Spinal cord (tissue), 10 donors: ENCODE measurements around the gene MMP15. TPM values are rescaled to one million over a fixed set of nuclear protein-coding genes. Genes with fewer than 3 reads are reported as not detected.
A peak's percentile ranks its signal among the peaks of the same experiment; 100 is the strongest.

Experiments
- DNase-seq, 6 donors: peaks; one replicate each; pipeline versions ENCODE4 v3.0.0 to v3.0.0-alpha.2; 2013 to 2015; ENCODE audit warnings: low spot score in 6 of 6, low read depth in 4 of 6
- H3K27ac ChIP-seq: one replicate; pipeline ENCODE4 v1.5.1; 2013; ENCODE audit warnings: low read depth, low read length, control low read depth
- H3K27me3 ChIP-seq: one replicate; pipeline ENCODE4 v1.6.1; 2013; ENCODE audit warnings: low read length; ENCODE audit not compliant: control insufficient read depth, insufficient read depth
- H3K36me3 ChIP-seq: one replicate; pipeline ENCODE4 v1.6.1; 2013; ENCODE audit warnings: low read length; ENCODE audit not compliant: control insufficient read depth, insufficient read depth
- H3K4me1 ChIP-seq: one replicate; pipeline ENCODE4 v1.6.1; 2013; ENCODE audit warnings: low read length; ENCODE audit not compliant: control insufficient read depth, insufficient read depth
- H3K4me3 ChIP-seq: one replicate; pipeline ENCODE4 v1.5.1; 2013; ENCODE audit warnings: low read depth, low read length, control low read depth
- H3K9me3 ChIP-seq: one replicate; pipeline ENCODE4 v1.6.1; 2013; ENCODE audit warnings: low read length; ENCODE audit not compliant: control insufficient read depth, insufficient read depth
- WGBS: methylation state at CpG from one replicate; pipeline ENCODE4 v1.1.5; 2013; ENCODE audit warnings: missing lambda C conversion rate; ENCODE audit not compliant: insufficient coverage; 5-methylcytosine and 5-hydroxymethylcytosine counted together
- polyA plus RNA-seq, 2 donors: library from polyadenylated mRNA; unstranded; fragments of 120-200 nt; gene quantifications; one replicate each; pipeline ENCODE4 v1.2.1, GENCODE V29; 2013; ENCODE audit not compliant: insufficient read length in 2 of 2
- total RNA-seq, 2 donors: library from RNA; depleted of rRNA in 1 of 2; stranded (reverse); fragments of 120-200 nt in 1 of 2; fragments of >200 nt in 1 of 2; gene quantifications; one replicate each; pipeline versions ENCODE4 v1.2.3 to v1.2.4, GENCODE V29; 2013 to 2014
- donor health status: healthy.

MMP15 gene
- total and polyA plus RNA-seq, 4 donors = 23.2 to 51.3 (median 37.5) TPM

DNA sequence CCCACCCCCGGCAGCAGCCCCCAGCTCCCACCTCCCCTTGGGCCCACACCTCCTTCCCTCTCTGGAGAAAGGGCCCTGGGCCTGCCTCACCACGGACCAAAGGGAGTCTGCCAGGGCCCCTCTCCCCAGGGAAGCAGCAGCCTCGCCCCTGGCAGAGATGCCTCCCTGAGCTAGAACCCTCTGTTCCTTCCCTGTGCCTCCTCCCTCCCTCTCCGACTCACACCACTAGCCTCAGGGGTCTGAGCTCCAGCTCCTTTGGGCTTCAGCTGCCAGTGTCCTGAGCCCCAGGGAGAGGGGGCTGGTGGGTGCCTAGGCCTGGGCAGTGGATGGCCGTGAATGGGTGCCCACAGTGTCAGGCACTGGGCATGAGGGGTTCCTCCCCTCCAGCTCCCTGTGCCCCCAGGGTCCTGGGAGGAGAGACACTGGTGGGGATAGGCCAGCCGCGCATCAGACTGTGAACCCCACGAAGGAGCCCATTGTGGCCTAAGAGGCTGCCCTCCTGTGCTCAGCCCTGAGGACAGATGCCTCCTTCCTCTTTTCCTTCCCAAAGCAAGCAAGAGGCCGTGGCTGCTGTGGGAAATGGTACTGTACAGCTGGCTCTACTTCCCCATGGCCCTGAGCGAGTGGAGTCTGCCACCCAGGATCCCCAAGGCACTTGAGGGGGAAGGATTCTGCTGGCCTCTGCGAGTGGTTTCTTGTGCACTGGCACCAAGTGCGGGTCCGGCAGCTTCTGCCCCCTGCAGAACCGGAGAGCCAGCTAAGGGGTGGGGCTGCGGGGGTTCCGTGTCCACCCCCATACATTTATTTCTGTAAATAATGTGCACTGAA, 20.7 kb downstream of the MMP15 start:
- no peak for DNase-seq
- peak overlapping the region; percentile 80 for H3K27ac ChIP-seq
- H3K4me1 ChIP-seq = peaks cover 41% of the 10 kb centered on the region
- WGBS = 80% methylated on average over 8 of the region's 16 CpGs
- no peak overlapping the region for H3K4me3 ChIP-seq
- H3K36me3 ChIP-seq = peaks cover 55% of the 10 kb centered on the region
- no peaks in the 10 kb centered on the region for H3K27me3 ChIP-seq
- no peaks in the 10 kb centered on the region for H3K9me3 ChIP-seq

DNA sequence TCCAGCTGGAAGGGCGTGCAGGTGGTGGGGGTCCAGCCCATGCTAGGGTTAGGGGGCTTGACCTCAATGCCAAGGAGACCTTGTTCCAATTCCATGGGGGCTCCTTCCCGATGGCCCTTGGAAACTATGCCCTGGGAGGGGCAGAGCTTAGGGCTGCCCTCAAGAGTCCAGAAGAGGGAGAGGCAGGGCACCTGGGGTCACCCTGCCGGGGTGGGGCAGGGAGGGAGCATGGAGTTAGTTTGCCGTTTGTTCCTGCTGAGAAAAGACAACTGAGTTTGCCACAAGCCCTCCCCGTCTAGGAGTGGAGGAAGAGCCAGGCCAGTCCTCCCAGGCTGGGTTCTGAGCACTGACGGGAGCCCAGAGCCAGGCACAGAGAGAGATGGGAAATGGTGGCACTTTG, 21.4 kb downstream of the MMP15 start:
- H3K4me1 ChIP-seq = peaks cover 43% of the 10 kb centered on the region
- WGBS = 70% methylated on average over 6 of the region's 6 CpGs
- DNase-seq = no peak
- H3K27me3 ChIP-seq = no peaks in the 10 kb centered on the region
- no peaks in the 10 kb centered on the region for H3K9me3 ChIP-seq
- H3K27ac ChIP-seq = peak overlapping the region; percentile 80
- peaks cover 49% of the 10 kb centered on the region for H3K36me3 ChIP-seq
- H3K4me3 ChIP-seq = no peak overlapping the region

DNA sequence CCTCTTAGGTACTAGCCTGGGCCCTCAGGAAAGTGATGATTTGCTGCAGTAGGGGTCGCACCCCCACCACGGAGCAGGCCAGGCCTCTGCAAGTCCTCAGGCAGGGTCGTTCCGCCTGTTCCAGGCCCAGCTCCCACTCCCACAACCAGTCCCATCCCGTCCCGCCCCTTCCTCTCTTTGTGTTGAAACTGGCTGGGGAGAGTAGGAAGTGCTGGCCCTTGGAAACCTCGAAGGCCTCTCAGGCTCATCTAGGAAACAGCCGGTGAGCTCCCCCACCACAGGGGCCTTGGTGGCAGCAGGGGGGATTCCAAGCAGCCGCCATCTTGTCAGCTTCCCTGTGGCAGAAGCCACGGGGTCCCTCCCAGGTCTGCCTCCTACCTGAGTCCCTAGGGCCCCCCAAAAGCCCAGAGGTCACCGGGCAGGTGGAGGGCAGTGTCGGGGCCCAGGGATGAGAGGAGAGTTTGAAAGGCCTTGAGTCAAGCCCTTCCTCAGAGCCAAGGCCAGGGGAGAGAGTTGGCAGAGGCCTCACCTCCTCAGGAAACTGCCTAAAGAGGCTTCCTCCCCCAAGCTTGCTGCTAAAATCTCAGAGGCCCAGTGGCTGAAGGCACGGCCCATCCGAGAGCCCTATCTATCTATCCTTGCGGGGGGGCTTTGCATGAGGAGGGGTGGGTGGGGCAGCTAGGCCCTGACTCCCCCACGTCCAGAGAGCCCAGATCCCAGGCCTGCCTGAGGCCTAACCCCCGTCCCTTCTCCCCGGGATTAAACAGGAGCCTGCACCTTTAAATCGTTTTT, 22.2 kb downstream of the MMP15 start:
- Histone ChIP-seq H3K27me3 (no peaks in the 10 kb centered on the region), H3K27ac (peak overlapping the region; percentile 80), H3K4me1 (peaks cover 47% of the 10 kb centered on the region), H3K36me3 (peaks cover 40% of the 10 kb centered on the region), H3K4me3 (no peak overlapping the region), H3K9me3 (no peaks in the 10 kb centered on the region)
- 66% methylated on average over 7 of the region's 19 CpGs for WGBS
- no peak for DNase-seq

DNA sequence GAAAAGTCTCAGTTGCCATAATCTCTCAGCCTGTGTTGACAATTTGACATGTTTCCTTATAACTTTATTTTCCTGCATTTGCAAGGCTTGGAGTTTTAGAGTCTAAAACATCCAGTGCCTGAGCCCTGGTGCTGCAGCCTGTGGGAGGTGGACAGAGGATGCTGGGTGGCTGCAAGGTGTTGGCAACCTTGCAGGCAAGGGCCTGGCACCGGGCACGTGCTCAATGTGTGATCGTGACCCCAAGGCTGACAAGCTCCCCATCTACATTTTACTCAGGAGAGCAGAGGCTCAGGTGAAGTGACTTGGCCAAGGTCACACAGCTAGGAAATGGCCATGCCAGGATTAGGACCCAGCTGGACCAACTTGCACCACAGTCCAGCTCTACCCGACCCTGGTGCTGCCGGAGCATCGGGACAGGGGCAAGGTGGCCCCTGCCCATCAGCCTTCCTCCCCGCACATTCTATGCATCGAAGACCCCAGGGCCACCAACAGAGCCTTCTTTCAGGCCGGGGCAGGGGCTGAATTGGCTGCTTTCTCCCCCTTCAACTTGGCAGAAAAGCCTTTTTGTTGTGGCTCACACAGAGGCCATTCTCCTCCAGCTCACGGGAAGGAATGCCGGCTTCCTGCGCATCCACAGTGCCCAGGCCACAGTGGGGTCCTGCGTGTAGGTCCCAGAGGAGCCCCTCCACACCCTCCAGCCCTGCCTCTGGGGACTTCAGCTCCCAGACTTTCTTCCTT, 23.1 kb downstream of the MMP15 start:
- H3K36me3 ChIP-seq = peaks cover 31% of the 10 kb centered on the region
- peak overlapping the region; percentile 80 for H3K27ac ChIP-seq
- H3K4me1 ChIP-seq = peaks cover 47% of the 10 kb centered on the region
- H3K4me3 ChIP-seq = no peak overlapping the region
- no peaks in the 10 kb centered on the region for H3K9me3 ChIP-seq
- H3K27me3 ChIP-seq = no peaks in the 10 kb centered on the region
- peak in 3 of 6 donors; percentile 35 to 74 (median 54) for DNase-seq
- 57% methylated on average over 13 of the region's 13 CpGs for WGBS

DNA sequence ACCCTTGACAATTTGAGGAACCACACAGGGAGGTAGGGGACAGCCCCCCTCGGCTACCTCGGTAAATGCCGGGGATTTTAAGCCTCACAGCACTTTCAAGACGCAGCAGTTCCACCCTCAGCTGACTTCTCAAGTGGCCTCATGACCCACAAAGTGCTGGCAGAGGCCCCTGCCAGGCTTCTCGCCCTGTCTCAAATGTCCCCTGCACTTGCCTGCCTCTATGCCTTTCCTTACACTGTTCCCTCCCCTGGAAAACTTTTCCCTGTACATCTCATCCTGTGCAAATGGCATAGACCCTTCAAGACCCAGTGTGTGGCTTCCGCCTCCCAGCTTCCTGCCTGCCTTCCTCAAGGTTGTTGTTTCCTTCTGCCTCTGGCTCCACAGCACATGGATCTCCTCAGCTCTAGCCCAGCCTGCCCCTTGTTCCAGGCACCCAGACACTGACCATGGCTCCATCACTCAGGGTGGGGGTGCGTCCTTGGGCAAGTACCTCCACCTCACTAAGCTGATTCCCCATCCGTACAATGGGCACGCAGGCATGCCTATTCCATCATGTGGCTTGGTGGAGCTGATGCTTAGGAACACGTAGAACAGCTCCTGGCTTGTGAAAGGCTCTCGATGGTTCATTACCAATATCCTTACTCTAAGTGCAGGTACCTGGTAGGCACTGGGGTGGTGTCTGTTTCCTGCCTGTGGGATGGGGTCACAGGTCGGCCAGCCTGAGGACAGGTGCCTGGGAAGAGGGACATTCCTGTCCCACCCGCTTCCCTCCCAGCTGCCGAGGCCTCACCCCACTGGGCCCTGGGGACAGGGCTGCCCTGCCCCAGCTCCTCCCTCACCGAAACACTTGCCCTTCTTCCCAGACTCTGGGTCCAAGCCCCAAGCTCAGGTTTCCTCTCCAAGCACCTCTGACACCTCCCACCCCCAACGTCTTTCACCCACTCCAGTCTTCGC, 24.0 kb downstream of the MMP15 start:
- no peak for DNase-seq
- H3K9me3 ChIP-seq = no peaks in the 10 kb centered on the region
- WGBS = 66% methylated on average over 13 of the region's 17 CpGs
- no peaks in the 10 kb centered on the region for H3K27me3 ChIP-seq
- peak overlapping the region; percentile 80 for H3K27ac ChIP-seq
- peaks cover 23% of the 10 kb centered on the region for H3K36me3 ChIP-seq
- H3K4me1 ChIP-seq = peaks cover 47% of the 10 kb centered on the region
- no peak overlapping the region for H3K4me3 ChIP-seq

DNA sequence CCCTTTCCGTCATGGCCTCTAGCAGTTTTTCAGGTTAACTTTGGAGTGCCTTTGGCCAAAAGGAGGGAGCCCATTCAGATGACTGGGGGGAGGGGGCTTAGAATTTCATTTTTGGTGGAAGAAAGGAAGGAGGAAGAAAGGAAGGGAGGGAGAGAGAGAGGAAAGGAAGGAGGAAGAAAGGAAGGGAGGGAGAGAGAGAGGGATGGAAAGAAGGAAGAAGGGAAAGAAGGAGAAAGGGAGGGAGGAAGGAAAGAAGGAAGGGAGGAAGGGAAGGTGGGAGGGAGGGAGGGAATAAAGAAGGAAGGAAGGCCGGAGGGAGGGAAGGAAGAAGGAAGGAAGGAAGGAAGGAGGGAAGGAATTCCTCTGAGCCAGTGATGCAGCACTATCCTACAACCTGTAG, 25.7 kb downstream of the MMP15 start:
- WGBS = 100% methylated on average over 1 of the region's 2 CpGs
- Histone ChIP-seq H3K36me3 (peaks cover 5% of the 10 kb centered on the region), H3K27me3 (no peaks in the 10 kb centered on the region), H3K9me3 (no peaks in the 10 kb centered on the region), H3K4me1 (peaks cover 44% of the 10 kb centered on the region), H3K4me3 (no peak overlapping the region), H3K27ac (no peak overlapping the region)
- no peak for DNase-seq

DNA sequence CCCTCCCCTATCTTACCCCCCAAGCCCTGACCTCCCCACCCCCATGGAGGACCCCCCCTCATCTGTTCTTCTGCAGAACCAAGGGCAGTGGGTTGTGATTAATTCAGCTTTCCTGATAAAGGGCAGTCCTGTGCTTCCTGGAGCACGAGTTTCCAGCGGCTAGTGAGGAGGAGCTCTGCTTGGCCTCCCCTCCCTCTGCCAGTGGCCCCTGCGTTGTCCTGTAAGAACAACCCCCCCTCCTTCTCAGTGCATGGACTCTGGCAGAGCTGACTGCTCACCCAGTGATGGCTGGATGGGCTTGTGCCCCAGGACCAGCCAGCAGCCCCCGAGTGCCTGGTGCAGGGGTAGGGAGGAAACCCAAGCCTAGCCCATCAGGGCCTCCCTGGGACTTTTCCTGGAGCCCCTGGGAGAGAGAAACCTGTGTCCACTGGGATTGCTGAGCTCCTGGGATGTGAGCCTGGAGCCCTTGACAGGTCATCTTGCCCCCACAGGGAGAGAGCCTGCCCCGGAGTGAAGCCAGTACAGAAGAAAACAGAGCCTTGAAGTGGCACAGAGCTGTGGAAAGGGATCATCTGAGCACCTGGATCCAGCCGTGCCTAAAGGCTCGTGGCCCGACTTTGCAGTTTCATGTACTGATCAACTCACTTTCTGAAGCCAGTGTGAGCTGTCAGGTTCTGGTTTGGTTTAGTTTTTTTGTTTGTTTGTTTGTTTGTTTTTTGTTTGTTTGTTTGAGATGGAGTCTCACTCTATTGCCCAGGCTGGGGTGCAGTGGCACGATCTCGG, 26.5 kb downstream of the MMP15 start:
- H3K4me1 ChIP-seq = peaks cover 37% of the 10 kb centered on the region
- H3K9me3 ChIP-seq = no peaks in the 10 kb centered on the region
- DNase-seq = no peak
- no peak overlapping the region for H3K27ac ChIP-seq
- H3K4me3 ChIP-seq = no peak overlapping the region
- 72% methylated on average over 7 of the region's 10 CpGs for WGBS
- no peaks in the 10 kb centered on the region for H3K36me3 ChIP-seq
- no peaks in the 10 kb centered on the region for H3K27me3 ChIP-seq

DNA sequence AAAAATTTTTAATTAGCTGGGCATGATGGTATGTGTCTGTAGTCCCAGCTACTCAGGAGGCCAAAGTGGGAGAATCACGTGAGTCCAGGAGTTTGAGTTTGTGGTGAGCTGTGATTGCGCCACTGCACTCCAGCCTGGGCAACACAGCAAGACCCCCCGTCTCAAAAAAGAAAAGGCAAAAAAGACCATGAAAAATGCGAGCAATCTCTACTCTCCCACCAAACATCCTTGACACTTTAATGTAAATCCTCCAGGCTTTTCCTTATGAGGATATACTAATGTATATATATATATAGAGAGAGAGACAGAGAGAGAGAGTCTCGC, 28.1 kb downstream of the MMP15 start:
- WGBS = 90% methylated on average over 1 of the region's 5 CpGs
- H3K4me1 ChIP-seq = peaks cover 28% of the 10 kb centered on the region
- no peak for DNase-seq
- H3K9me3 ChIP-seq = no peaks in the 10 kb centered on the region
- H3K27me3 ChIP-seq = no peaks in the 10 kb centered on the region
- H3K36me3 ChIP-seq = no peaks in the 10 kb centered on the region
- no peak overlapping the region for H3K4me3 ChIP-seq
- H3K27ac ChIP-seq = no peak overlapping the region
